ENCODE results near the gene FAXDC2. TPM values are rescaled to one million over a fixed set of nuclear protein-coding genes. Genes with fewer than 3 reads are reported as not detected.

FAXDC2 gene
- total and polyA plus RNA-seq, 2 of the 8 experiments (the other 6 are each of a cell fraction or from before 2014, with no cell fraction given): 3.7 to 5.9 TPM

DNA sequence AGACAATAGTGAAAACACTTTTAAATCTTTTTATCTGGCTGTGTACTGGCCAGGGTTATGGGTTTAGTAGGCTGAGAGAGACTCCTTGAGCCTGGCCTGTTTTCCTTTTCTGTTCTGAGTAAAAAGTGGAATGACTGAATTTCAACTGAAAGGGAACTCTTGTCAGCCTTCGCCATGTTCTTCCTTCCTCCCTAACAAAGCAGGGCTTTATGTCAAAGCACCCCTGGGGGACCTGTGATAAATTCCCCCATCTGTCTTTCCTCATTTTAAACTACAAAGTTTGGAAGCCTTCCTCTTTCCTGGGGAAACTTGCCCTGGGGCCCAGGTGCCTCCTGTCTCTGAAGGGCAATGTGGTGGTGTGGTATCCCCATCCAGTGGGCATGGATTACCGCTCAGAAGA lies 65.5 kb downstream of the FAXDC2 start:
- H3K27ac ChIP-seq (ENCODE audit: low read depth, low read length): no peak overlapping the region
- H3K79me1 ChIP-seq (ENCODE audit: low read depth, low read length): peaks cover 32% of the 10 kb centered on the region
- no peak overlapping the region for H2BK5ac ChIP-seq (ENCODE audit: low read depth, low read length)
- H3K9ac ChIP-seq (replicated peaks in 1 of 4; ENCODE audit: extremely low read depth in 1 of 4, low read depth in 3 of 4, low read length in 3 of 4): no peak overlapping the region
- TF ChIP-seq RAD21 (IDR thresholded peaks at IDR 0.05 in 1 of 2, conservative IDR thresholded peaks at IDR 0.05 in 1 of 2; ENCODE audit: low read depth in 2 of 2, low read length in 2 of 2) (peak in 1 of 2 experiments; percentile 7; a peak in 1 of 4 replicates), TBP (IDR thresholded peaks at IDR 0.05; ENCODE audit: low read depth, low read length) (no peak)
- H3K23ac ChIP-seq (ENCODE audit: insufficient read length): no peak overlapping the region
- no peak overlapping the region for H3K4me3 ChIP-seq (ENCODE audit: extremely low read depth in 1 of 4, insufficient read depth in 2 of 4, low read depth in 3 of 4, low read length in 4 of 4)
- WGBS, 2 experiments (ENCODE audit: extremely low coverage in 1 of 2, insufficient coverage in 1 of 2, insufficient read length in 1 of 2, insufficient replicate concordance in 2 of 2, low coverage in 1 of 2, low lambda C conversion rate in 2 of 2, missing lambda C conversion rate in 1 of 2): 71% methylated on average over 2 of the region's 2 CpGs; no CpG with 5 or more reads in 1 of the 2 experiments
- no peak overlapping the region for H4K8ac ChIP-seq (ENCODE audit: extremely low read depth, insufficient read depth, low read length)
- no peak overlapping the region for H4K5ac ChIP-seq (ENCODE audit: insufficient read length, low read depth, low read length)
- no peak overlapping the region for H2BK20ac ChIP-seq (ENCODE audit: low read length)
- 0 out of 2 replicates have a peak, but pooled peaks cover 2% of the 10 kb centered on the region for H3K23me2 ChIP-seq (ENCODE audit: low read depth, low read length)
- H3K18ac ChIP-seq (ENCODE audit: extremely low read depth, low read length): no peak overlapping the region
- H3K4ac ChIP-seq (replicated peaks; ENCODE audit: insufficient read length, low read depth, low read length): no peak overlapping the region
- peaks cover 16 to 36% (median 29%) of the 10 kb centered on the region in 4 experiments for H3K4me1 ChIP-seq (replicated peaks in 1 of 4; ENCODE audit: control insufficient read depth in 3 of 4, insufficient read depth in 4 of 4, low read length in 3 of 4)
- no peaks in the 10 kb centered on the region for H3K27me3 ChIP-seq (replicated peaks in 1 of 4; ENCODE audit: control insufficient read depth in 3 of 4, extremely low read depth in 1 of 4, insufficient read depth in 3 of 4, low read length in 3 of 4)
- no peak overlapping the region for H2BK120ac ChIP-seq (replicated peaks; ENCODE audit: low read depth, low read length)
- ChIA-PET CTCF (ENCODE audit: partially characterized antibody) (interaction anchor here (1.1 to 5.1 kb wide), 5 partner anchors 10 to 138 kb away, joined by 4 to 27 read pairs (median 6); no protein-coding TSS in a partner anchor), POLR2A (ENCODE audit: partially characterized antibody) (interaction anchor here (1.3 to 20.6 kb wide), 2 partner anchors 9 to 20 kb away, joined by 6 to 307 read pairs; no protein-coding TSS in a partner anchor)
- no peak overlapping the region for H3K56ac ChIP-seq (replicated peaks; ENCODE audit: insufficient read length, low read depth, low read length)
- H4K91ac ChIP-seq (replicated peaks; ENCODE audit: insufficient read length, low read length): no peak overlapping the region
- peaks cover 79 to 98% of the 10 kb centered on the region in 2 experiments for H3K79me2 ChIP-seq (ENCODE audit: control insufficient read depth in 1 of 2, insufficient read depth in 2 of 2, low read length in 2 of 2)
- no peak overlapping the region for H2AK5ac ChIP-seq (ENCODE audit: low read depth, low read length)
- DNase-seq (ENCODE audit: low read depth in 1 of 2, low spot score in 2 of 2) (no peak), FAIRE-seq (no peak)
- peaks cover 0 to 3% (median 1%) of the 10 kb centered on the region in 4 experiments; a peak in 3 of 8 replicates for H3K36me3 ChIP-seq (ENCODE audit: control insufficient read depth in 2 of 4, insufficient read depth in 4 of 4, low read length in 3 of 4)
- H3K14ac ChIP-seq (ENCODE audit: insufficient read length): no peak overlapping the region
- no peak overlapping the region for H2BK12ac ChIP-seq (ENCODE audit: low read depth, low read length)
- no peak overlapping the region for H2AFZ ChIP-seq (ENCODE audit: low read length)
- no peak overlapping the region for H2BK15ac ChIP-seq (ENCODE audit: low read length)
- H3K4me2 ChIP-seq (ENCODE audit: insufficient read depth in 1 of 2, low read depth in 2 of 2, low read length in 2 of 2): peak overlapping the region in 1 of 2 experiments; percentile 38; a peak in 2 of 4 replicates
- no peaks in the 10 kb centered on the region for H3K9me3 ChIP-seq (ENCODE audit: insufficient read depth in 2 of 2, low read depth in 1 of 2, low read length in 1 of 2)
- H4K20me1 ChIP-seq (replicated peaks in 1 of 2; ENCODE audit: control insufficient read depth in 1 of 2, insufficient read depth in 2 of 2, low read length in 2 of 2): peaks cover 56% of the 10 kb centered on the region in 2 experiments
